ENCODE results near the gene CLBA1.

- no peak for TF ChIP-seq PBX3 (IDR thresholded peaks at IDR 0.05)
- TF ChIP-seq EP300 (IDR thresholded peaks at IDR 0.05) = no peak
- TF ChIP-seq REST (IDR thresholded peaks at IDR 0.05) = no peak
- TF ChIP-seq USF2 (IDR thresholded peaks at IDR 0.05) = no peak
- TF ChIP-seq, protein P1, sequence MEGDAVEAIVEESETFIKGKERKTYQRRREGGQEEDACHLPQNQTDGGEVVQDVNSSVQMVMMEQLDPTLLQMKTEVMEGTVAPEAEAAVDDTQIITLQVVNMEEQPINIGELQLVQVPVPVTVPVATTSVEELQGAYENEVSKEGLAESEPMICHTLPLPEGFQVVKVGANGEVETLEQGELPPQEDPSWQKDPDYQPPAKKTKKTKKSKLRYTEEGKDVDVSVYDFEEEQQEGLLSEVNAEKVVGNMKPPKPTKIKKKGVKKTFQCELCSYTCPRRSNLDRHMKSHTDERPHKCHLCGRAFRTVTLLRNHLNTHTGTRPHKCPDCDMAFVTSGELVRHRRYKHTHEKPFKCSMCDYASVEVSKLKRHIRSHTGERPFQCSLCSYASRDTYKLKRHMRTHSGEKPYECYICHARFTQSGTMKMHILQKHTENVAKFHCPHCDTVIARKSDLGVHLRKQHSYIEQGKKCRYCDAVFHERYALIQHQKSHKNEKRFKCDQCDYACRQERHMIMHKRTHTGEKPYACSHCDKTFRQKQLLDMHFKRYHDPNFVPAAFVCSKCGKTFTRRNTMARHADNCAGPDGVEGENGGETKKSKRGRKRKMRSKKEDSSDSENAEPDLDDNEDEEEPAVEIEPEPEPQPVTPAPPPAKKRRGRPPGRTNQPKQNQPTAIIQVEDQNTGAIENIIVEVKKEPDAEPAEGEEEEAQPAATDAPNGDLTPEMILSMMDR (IDR thresholded peaks at IDR 0.05) = no peak
- TF ChIP-seq FOSB (CRISPR knock-in tag; IDR thresholded peaks at IDR 0.05) = no peak
- TF ChIP-seq KDM1A (IDR thresholded peaks at IDR 0.05; ENCODE audit: low read depth) = no peak
- no peak for TF ChIP-seq CBX8 (IDR thresholded peaks at IDR 0.05)
- TF ChIP-seq MYC (IDR thresholded peaks at IDR 0.05; ENCODE audit: borderline replicate concordance, low read length) = no peak
Measured at GRCh38 chr14:104998801-104999200, 13.2 kb downstream of the CLBA1 start.
